Duodenal mucosa (tissue), 2 donors: ENCODE data around the gene SHH.
A peak's percentile ranks its signal among the peaks of the same experiment; 100 is the strongest.

ENCODE experiments used
- H3K27ac ChIP-seq: one replicate; pipeline ENCODE4 v1.7.0; 2013; ENCODE audit warnings: low read depth, low read length
- H3K27me3 ChIP-seq, 2 donors: one replicate each; pipeline ENCODE4 v1.7.0; 2013; ENCODE audit warnings: low read length in 2 of 2, control low read depth in 1 of 2; ENCODE audit not compliant: insufficient read depth in 2 of 2, control insufficient read depth in 1 of 2
- H3K36me3 ChIP-seq, 2 donors: one replicate each; pipeline ENCODE4 v1.7.0; 2013; ENCODE audit warnings: low read length in 2 of 2, control low read depth in 1 of 2; ENCODE audit not compliant: insufficient read depth in 2 of 2, control insufficient read depth in 1 of 2
- H3K4me1 ChIP-seq, 2 donors: one replicate each; pipeline ENCODE4 v1.7.0; 2013; ENCODE audit warnings: low read length in 2 of 2, control low read depth in 1 of 2; ENCODE audit not compliant: insufficient read depth in 2 of 2, control insufficient read depth in 1 of 2
- H3K4me3 ChIP-seq, 2 donors: one replicate each; pipeline ENCODE4 v1.7.0; 2013; ENCODE audit warnings: low read length in 2 of 2, low read depth in 1 of 2
- H3K9ac ChIP-seq, 2 donors: one replicate each; pipeline ENCODE4 v1.7.0; 2013; ENCODE audit warnings: low read length in 2 of 2, low read depth in 1 of 2
- H3K9me3 ChIP-seq, 2 donors: one replicate each; pipeline ENCODE4 v1.7.0; 2013; ENCODE audit warnings: low read length in 2 of 2, control low read depth in 1 of 2; ENCODE audit not compliant: control insufficient read depth in 1 of 2

The SHH gene

GRCh38 chr7:155850766-155851678, 38.8 kb upstream of the SHH start:
- Histone ChIP-seq H3K36me3 (no peaks in the 10 kb centered on the region), H3K27ac (no peak overlapping the region), H3K27me3 (no peaks in the 10 kb centered on the region), H3K4me3 (no peak overlapping the region), H3K4me1 (peaks cover 5 to 9% of the 10 kb centered on the region in 2 donors), H3K9me3 (no peaks in the 10 kb centered on the region), H3K9ac (no peak overlapping the region)

- Histone ChIP-seq H3K27me3 (no peaks in the 10 kb centered on the region), H3K9me3 (no peaks in the 10 kb centered on the region), H3K36me3 (no peaks in the 10 kb centered on the region), H3K9ac (no peak overlapping the region), H3K4me1 (peaks cover 6 to 10% of the 10 kb centered on the region in 2 donors), H3K27ac (no peak overlapping the region), H3K4me3 (no peak overlapping the region)
Observed at GRCh38 chr7:155850001-155850436, 37.8 kb upstream of the SHH start.

GRCh38 chr7:155848691-155849669, 36.7 kb upstream of the SHH start:
- no peaks in the 10 kb centered on the region for H3K36me3 ChIP-seq
- no peak overlapping the region for H3K9ac ChIP-seq
- no peak overlapping the region for H3K4me3 ChIP-seq
- no peaks in the 10 kb centered on the region for H3K9me3 ChIP-seq
- no peak overlapping the region for H3K27ac ChIP-seq
- no peaks in the 10 kb centered on the region for H3K27me3 ChIP-seq
- H3K4me1 ChIP-seq, result peaks cover 15 to 18% of the 10 kb centered on the region in 2 donors

GRCh38 chr7:155847821-155848435, 35.7 kb upstream of the SHH start:
- no peaks in the 10 kb centered on the region for H3K36me3 ChIP-seq
- no peak overlapping the region for H3K27ac ChIP-seq
- H3K9me3 ChIP-seq, result no peaks in the 10 kb centered on the region
- peaks cover 19 to 22% of the 10 kb centered on the region in 2 donors for H3K4me1 ChIP-seq
- H3K9ac ChIP-seq, result no peak overlapping the region
- no peaks in the 10 kb centered on the region for H3K27me3 ChIP-seq
- no peak overlapping the region for H3K4me3 ChIP-seq

- H3K4me3 ChIP-seq, result no peak overlapping the region
Observed at GRCh38 chr7:155846936-155847335, 34.7 kb upstream of the SHH start.

GRCh38 chr7:155846156-155846555, 33.9 kb upstream of the SHH start:
- H3K27me3 ChIP-seq, result no peaks in the 10 kb centered on the region
- H3K9ac ChIP-seq, result no peak overlapping the region
- no peak overlapping the region for H3K4me3 ChIP-seq

More at GRCh38 chr7:155846936-155847335, 34.7 kb upstream of the SHH start:
- no peaks in the 10 kb centered on the region for H3K27me3 ChIP-seq
- no peaks in the 10 kb centered on the region for H3K36me3 ChIP-seq
- H3K9me3 ChIP-seq, result no peaks in the 10 kb centered on the region
- no peak overlapping the region for H3K9ac ChIP-seq
- H3K27ac ChIP-seq, result no peak overlapping the region
- H3K4me1 ChIP-seq, result peaks cover 19 to 22% of the 10 kb centered on the region in 2 donors

GRCh38 chr7:155845226-155845625, 33.0 kb upstream of the SHH start:
- no peaks in the 10 kb centered on the region for H3K27me3 ChIP-seq
- H3K27ac ChIP-seq, result no peak overlapping the region
- H3K9ac ChIP-seq, result no peak overlapping the region
- no peaks in the 10 kb centered on the region for H3K36me3 ChIP-seq
- no peak overlapping the region for H3K4me3 ChIP-seq
- no peaks in the 10 kb centered on the region for H3K9me3 ChIP-seq
- H3K4me1 ChIP-seq, result peaks cover 19 to 22% of the 10 kb centered on the region in 2 donors

More at GRCh38 chr7:155846156-155846555, 33.9 kb upstream of the SHH start:
- Histone ChIP-seq H3K9me3 (no peaks in the 10 kb centered on the region), H3K4me1 (peaks cover 19 to 22% of the 10 kb centered on the region in 2 donors), H3K36me3 (no peaks in the 10 kb centered on the region), H3K27ac (no peak overlapping the region)

GRCh38 chr7:155844526-155844925, 32.3 kb upstream of the SHH start:
- H3K4me3 ChIP-seq, result peak overlapping the region in 1 of 2 donors; percentile 7
- no peak overlapping the region for H3K27ac ChIP-seq
- no peaks in the 10 kb centered on the region for H3K9me3 ChIP-seq
- no peak overlapping the region for H3K9ac ChIP-seq
- H3K36me3 ChIP-seq, result no peaks in the 10 kb centered on the region
- H3K4me1 ChIP-seq, result peaks cover 19 to 21% of the 10 kb centered on the region in 2 donors
- H3K27me3 ChIP-seq, result no peaks in the 10 kb centered on the region

GRCh38 chr7:155844019-155844453, 31.8 kb upstream of the SHH start:
- peaks cover 17 to 18% of the 10 kb centered on the region in 2 donors for H3K4me1 ChIP-seq
- H3K27ac ChIP-seq, result no peak overlapping the region
- peak overlapping the region; percentile 21 to 47 for H3K9ac ChIP-seq
- H3K9me3 ChIP-seq, result no peaks in the 10 kb centered on the region
- no peaks in the 10 kb centered on the region for H3K27me3 ChIP-seq
- peak overlapping the region in 1 of 2 donors; percentile 21 for H3K4me3 ChIP-seq
- no peaks in the 10 kb centered on the region for H3K36me3 ChIP-seq
